ENCODE measurements around the gene CELA3A. TPM values are rescaled to one million over a fixed set of nuclear protein-coding genes. Genes with fewer than 3 reads are reported as not detected.
A peak's percentile ranks its signal among the peaks of the same experiment; 100 is the strongest.

The CELA3A gene
- total RNA-seq, 4 donors from 2014 or later = not detected

GRCh38 chr1:22018583-22019559, 17.4 kb downstream of the CELA3A start:
- no peaks in the 10 kb centered on the region for H3K9me3 ChIP-seq

DNA sequence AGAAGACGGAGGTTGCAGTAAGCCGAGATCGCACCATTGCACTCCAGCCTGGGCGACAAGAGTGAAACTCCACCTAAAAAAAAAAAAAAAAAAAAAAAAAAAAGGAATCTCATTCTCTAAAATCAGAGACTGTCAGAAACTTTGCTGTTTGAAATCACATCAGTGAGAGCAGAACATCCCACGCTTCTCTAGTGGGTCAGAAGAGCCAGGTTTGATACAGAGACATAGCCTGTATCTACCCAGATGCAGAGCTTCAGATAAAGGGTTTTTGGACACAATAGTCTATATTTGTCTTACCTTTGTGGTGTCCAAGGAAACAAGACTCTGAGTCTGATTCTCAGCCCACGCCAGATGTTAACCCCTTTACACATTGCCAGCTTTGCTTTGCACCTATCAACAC, 19.6 kb downstream of the CELA3A start:
- peaks cover 0 to 9% (median 0%) of the 10 kb centered on the region in 4 donors for H3K4me1 ChIP-seq
- no peak for DNase-seq
- no peak overlapping the region for H3K4me3 ChIP-seq
- no peak for TF ChIP-seq POLR2A (IDR thresholded peaks at IDR 0.05)
- no peak for TF ChIP-seq CTCF (IDR thresholded peaks at IDR 0.05)
- H3K27me3 ChIP-seq = no peaks in the 10 kb centered on the region
- no peak overlapping the region for H3K27ac ChIP-seq
- no peaks in the 10 kb centered on the region for H3K9me3 ChIP-seq
- no peaks in the 10 kb centered on the region for H3K36me3 ChIP-seq

More at GRCh38 chr1:22018583-22019559, 17.4 kb downstream of the CELA3A start:
- DNase-seq = peak in 2 of 3 donors; percentile 63 to 87
- H3K4me1 ChIP-seq = peaks cover 0 to under 1% (median 0%) of the 10 kb centered on the region in 4 donors
- TF ChIP-seq CTCF (IDR thresholded peaks at IDR 0.05) = peak in 2 of 6 experiments; percentile 12 to 15
- no peak for TF ChIP-seq POLR2A (IDR thresholded peaks at IDR 0.05)
- peak overlapping the region in 3 of 4 donors; percentile 49 to 65 (median 61) for H3K27ac ChIP-seq
- no peaks in the 10 kb centered on the region for H3K27me3 ChIP-seq
- no peak overlapping the region for H3K4me3 ChIP-seq
- H3K36me3 ChIP-seq = no peaks in the 10 kb centered on the region

- peak; percentile 70 to 87 (median 81) for DNase-seq
- peak overlapping the region; percentile 91 to 97 (median 93) for H3K4me3 ChIP-seq
- no peaks in the 10 kb centered on the region for H3K9me3 ChIP-seq
- H3K36me3 ChIP-seq = no peaks in the 10 kb centered on the region
- peaks cover 0 to 13% (median 0%) of the 10 kb centered on the region in 4 donors for H3K4me1 ChIP-seq
- TF ChIP-seq POLR2A (IDR thresholded peaks at IDR 0.05) (no peak), CTCF (IDR thresholded peaks at IDR 0.05) (peak in 3 of 6 experiments; percentile 9 to 33 (median 11))
- no peaks in the 10 kb centered on the region for H3K27me3 ChIP-seq
- H3K27ac ChIP-seq = peak overlapping the region; percentile 98 to 100 (median 100)
Measured at GRCh38 chr1:22024485-22025367, 23.3 kb downstream of the CELA3A start.

DNA sequence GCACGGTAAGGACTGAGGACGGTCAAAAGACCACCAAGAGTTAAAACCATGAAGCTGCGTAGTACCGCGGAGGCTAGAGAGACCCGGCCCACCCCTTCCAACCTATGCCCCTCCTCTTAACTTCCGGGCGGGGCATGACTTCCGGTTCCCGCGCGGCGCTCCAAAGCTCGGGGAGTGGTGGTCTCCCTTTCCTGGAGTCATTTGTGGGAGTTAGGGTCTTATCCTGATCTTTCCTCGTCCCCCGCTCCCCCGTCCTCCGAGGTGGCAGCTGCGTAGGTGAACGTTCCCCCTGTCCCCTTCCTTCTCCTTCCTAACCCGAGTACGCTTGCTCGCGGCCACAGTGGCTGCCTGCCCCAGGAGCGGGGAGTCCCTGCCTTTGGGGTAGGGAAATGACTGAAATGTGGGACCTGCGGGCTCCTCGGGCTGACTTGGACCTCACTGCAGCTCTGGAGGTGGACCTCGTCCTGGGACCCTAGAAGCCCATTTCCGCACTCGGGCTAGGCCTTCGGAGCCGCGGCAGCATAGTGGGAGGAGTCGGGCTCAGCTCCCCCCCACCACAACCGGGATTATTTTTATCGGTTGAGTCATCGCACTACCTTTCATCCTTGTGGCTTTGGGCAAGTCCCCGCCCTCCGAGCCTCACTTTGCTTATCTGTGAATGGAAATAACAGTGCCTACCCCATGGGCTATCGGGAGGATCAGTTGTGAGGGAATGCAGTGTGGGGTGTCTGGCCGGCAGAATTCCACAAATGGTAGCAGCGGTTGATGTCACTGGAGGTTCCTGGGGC, 24.1 kb downstream of the CELA3A start:
- H3K27me3 ChIP-seq = no peaks in the 10 kb centered on the region
- peak overlapping the region; percentile 98 to 100 (median 100) for H3K27ac ChIP-seq
- peak overlapping the region; percentile 91 to 97 (median 93) for H3K4me3 ChIP-seq
- peaks cover 0 to 19% (median 0%) of the 10 kb centered on the region in 4 donors for H3K4me1 ChIP-seq
- H3K9me3 ChIP-seq = no peaks in the 10 kb centered on the region
- DNase-seq = peak; percentile 90 to 94 (median 91)
- H3K36me3 ChIP-seq = no peaks in the 10 kb centered on the region
- TF ChIP-seq CTCF (IDR thresholded peaks at IDR 0.05) (no peak), POLR2A (IDR thresholded peaks at IDR 0.05) (peak; percentile 75 to 78)

DNA sequence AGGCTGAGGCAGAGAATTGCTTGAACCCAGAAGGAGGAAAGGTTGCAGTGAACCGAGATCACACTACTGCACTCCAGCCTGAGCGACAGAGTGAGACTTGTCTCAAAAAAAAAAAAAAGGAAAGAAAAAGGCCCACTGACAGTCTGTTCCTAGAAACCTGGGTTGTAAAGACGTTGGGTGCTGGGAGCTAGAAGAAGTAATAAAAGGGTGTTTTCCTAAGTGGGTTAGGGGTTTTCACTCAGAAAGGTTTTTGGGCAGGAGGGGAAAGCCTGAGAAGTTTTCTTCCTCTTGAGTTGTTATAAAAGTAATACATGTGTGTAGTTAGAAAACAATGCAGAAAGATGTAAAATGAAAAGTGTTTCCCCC, 25.4 kb downstream of the CELA3A start:
- Histone ChIP-seq H3K4me1 (peaks cover 0 to 32% (median 0%) of the 10 kb centered on the region in 4 donors), H3K27me3 (no peaks in the 10 kb centered on the region)
- no peak for TF ChIP-seq POLR2A (IDR thresholded peaks at IDR 0.05)
- TF ChIP-seq CTCF (IDR thresholded peaks at IDR 0.05) = no peak

More for the DNA sequence above, 25.4 kb downstream of the CELA3A start:
- Histone ChIP-seq H3K9me3 (no peaks in the 10 kb centered on the region), H3K27ac (no peak overlapping the region), H3K4me3 (no peak overlapping the region), H3K36me3 (no peaks in the 10 kb centered on the region)
- no peak for DNase-seq
